GOT3 (cell line): Measurements from ENCODE around the gene KIF5A.
"Not testable (repeated sequence)": the region's sequence is repeated elsewhere in the genome, so short reads cannot be mapped to it uniquely, and the experiment has no call there.

Experiments
- DNase-seq: peaks from one replicate; lab custom pipeline; 2025; ENCODE audit warnings: mixed read lengths; lab: John Stamatoyannopoulos, UW

The KIF5A gene

DNA sequence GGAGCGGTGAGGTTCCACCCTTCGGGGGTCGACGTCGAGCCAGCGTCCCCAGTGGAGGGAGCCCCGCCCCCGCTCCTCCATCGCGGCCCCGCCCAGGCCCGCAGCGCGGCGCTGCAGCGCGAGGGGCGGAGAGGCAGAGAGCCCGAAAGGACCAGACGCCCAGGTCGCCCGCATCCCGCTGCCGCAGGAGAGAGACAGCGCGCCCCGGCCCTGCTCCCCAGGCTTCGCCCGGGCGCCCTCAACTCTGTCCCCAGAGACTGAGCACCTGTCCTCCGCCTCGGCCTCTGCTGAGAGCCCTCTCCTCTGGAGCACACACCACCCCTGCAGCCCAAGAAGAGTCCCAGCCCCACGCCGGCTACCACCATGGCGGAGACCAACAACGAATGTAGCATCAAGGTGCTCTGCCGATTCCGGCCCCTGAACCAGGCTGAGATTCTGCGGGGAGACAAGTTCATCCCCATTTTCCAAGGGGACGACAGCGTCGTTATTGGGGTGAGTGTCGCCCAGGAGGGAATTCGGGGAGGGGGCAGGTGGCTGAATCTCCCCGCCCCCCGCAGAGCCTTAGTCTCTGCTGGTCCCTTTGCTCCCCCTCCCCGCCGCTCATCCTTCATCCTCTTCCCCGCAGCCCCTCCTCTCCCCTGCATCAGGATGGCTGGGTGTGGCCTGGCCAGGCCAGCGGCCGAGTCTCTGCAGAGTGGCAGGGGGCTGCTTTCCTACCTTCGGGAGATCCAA, at the start of gene KIF5A:
TSS of gene KIF5A (plus strand) at position 136 of the 732 bp plus-strand sequence. CDS start at position 364, 228 bp downstream.
- no peak for DNase-seq

DNA sequence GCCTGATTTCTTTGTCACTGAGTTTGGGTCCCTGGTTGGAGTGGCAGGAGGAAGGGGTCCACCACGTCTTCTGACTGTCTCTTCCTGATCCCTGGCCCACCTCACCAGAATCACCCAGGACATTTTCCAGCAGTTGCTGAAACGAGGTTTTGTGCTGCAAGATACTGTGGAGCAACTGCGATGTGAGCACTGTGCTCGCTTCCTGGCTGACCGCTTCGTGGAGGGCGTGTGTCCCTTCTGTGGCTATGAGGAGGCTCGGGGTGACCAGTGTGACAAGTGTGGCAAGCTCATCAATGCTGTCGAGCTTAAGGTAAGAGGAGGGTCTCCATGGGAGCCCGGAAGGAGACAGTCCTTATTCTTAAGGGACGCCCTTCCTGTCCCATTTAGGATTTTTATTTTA, 49.6 kb upstream of the KIF5A start:
- DNase-seq = no peak

DNA sequence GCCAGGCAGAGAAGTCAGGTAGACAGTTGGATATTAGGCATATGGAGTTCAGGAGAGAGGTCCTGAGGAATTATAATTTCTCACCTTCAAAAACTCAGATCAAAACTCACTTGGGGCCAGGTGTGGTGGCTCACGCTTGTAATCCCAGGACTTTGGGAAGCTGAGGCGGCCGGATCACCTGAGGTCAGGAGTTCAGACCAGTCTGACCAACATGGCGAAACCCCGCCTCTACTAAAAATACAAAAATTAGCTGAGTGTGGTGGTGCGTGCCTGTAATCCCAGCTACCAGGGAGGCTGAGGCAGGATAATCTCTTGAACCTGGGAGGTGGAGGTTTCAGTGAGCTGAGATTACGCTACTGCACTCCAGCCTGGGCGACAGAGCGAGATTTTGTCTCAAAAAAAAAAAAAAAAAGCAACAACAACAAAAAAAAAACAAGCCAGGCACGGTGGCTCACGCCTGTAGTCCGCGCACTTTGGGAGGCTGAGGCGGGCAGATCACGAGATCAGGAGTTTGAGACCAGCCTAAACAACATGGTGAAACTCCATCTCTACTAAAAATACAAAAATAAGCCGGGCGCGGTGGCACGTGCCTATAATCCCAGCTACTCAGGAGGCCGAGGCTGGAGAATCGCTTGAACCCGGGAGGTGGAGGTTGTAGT, 47.4 kb upstream of the KIF5A start:
- not testable (repeated sequence) for DNase-seq

DNA sequence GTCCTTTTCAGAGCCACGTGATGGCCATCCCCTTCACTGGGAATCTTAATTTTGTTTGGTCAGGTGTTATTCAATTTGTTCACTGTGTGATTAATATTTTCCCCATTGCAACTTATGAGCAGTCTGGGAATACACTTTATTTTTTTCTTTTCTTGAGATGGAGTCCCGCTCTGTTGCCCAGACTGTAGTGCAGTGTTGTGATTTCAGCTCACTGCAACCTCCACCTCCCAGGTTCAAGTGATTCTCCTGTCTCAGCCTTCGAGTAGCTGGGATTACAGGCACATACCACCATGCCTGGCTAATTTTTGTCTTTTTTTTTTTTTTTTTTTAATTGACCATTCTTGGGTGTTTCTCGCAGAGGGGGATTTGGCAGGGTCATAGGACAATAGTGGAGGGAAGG, 43.3 kb upstream of the KIF5A start:
- DNase-seq = not testable (repeated sequence)

DNA sequence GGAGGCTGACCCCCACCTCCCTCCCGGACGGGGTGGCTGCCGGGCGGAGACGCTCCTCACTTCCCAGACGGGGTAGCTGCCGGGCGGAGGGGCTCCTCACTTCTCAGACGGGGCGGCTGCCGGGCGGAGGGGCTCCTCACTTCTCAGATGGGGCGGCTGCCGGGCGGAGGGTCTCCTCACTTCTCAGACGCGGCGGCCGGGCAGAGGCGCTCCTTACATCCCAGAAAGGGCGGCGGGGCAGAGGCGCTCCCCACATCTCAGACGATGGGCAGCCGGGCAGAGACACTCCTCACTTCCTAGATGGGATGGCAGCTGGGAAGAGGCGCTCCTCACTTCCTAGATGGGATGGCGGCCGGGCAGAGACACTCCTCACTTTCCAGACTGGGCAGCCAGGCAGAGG, 42.0 kb upstream of the KIF5A start:
- DNase-seq = not testable (repeated sequence)

DNA sequence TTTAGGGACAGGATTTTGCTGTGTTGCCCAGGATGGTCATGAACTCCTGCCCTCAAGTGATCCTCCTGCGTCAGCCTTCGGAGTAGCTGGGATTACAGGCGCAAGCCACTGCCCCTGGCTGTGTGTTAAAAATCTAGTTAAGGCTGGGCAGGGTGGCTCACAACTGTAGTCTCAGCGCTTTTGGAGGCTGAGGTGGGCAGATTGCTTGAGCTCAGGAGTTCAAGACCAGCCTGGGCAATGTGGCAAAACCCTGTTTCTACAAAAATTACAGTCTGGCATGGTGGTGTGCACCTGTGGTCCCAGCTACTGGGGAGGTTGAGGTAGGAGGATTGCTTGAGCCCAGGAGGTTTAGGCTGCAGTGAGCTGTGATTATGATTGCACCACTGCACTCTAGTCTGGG, 38.7 kb upstream of the KIF5A start:
- DNase-seq = no peak

DNA sequence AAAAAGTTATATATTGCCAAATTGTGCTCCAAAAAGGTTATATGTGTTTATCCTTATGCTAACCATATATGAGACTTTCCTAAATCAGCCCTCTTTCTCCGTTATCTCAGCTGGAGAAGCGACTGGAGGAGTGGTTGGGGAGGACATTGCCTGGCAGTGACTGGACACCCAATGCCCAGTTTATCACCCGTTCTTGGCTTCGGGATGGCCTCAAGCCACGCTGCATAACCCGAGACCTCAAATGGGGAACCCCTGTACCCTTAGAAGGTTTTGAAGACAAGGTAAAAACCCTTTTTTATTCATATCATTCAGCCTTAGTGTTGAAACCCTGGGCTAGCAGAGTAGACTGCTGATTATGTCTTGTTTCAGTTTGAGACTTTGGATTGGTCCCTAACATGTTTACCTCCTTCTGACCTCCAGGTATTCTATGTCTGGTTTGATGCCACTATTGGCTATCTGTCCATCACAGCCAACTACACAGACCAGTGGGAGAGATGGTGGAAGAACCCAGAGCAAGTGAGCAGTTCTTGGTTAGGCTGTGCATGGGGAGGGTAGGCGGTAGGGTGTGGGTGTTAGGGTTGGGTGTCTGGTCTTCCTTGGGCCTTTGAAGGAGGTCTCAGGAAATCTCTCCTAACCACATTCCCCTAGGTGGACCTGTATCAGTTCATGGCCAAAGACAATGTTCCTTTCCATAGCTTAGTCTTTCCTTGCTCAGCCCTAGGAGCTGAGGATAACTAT, 38.1 kb upstream of the KIF5A start:
- DNase-seq = no peak

DNA sequence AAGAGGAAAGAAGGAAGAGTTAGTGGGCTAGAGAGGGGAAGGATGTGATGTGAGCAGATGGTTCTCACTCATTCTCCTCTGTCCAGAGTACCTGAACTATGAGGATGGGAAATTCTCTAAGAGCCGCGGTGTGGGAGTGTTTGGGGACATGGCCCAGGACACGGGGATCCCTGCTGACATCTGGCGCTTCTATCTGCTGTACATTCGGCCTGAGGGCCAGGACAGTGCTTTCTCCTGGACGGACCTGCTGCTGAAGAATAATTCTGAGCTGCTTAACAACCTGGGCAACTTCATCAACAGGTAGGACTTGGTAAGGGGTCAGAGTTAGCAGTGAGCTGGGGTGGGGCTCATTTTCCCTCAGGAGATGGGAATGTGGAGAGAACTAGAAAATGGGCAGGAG, 37.2 kb upstream of the KIF5A start:
- no peak for DNase-seq

DNA sequence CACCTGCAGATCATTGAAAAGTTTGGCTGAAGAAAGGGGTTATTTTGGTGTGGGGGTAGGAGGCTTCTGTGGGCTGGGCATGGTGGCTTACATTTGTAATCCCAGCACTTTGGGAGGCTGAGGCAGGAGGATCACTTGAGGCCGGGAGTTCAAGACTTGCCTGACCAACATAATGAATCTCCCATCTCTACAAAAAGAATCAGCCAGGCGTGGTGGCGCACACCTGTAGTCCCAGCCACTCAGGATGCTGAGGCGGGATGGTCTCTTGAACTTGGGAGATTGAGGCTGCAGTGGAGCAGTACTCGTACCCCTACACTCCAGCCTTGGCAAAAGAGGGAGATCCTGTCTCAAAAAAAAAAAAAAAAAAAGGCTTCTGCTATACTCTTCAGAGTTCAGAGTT, 36.6 kb upstream of the KIF5A start:
- DNase-seq = no peak

DNA sequence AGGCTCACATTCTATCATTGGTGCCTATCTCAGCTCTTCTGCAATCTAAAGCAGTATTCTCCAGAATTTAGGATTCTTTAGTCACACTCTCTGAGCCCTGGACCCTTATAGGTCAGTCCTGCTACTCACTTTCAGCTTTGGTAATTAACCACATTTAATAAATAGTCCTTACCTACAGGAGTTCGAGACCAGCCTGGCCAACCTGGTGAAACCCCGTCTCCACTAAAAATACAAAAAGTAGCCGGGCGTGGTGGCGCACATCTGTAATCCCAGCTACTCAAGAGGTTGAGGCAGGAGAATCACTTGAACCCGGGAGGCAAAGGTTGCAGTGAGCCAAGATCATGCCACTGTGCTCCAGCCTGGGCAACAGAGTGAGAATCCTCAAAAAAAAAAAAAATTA, 36.2 kb upstream of the KIF5A start:
- not testable (repeated sequence) for DNase-seq

DNA sequence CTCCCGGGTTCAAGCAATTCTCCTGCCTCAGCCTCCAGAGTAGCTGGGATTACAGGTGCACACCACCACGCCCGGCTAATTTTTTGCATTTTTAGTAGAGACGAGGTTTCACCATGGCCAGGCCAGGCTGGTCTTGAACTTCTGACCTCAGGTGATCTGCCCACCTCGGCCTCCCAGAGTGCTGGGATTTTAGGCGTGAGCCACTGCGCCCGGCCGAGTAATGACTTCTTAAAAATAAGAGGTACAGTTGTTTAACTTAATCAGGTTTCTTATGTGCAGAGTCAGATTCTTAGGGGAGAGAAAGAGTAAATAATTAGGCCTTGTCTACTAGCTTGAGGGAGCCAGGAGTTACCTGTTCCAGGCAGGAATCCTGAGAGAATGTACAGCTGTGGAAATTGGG, 35.6 kb upstream of the KIF5A start:
- not testable (repeated sequence) for DNase-seq

DNA sequence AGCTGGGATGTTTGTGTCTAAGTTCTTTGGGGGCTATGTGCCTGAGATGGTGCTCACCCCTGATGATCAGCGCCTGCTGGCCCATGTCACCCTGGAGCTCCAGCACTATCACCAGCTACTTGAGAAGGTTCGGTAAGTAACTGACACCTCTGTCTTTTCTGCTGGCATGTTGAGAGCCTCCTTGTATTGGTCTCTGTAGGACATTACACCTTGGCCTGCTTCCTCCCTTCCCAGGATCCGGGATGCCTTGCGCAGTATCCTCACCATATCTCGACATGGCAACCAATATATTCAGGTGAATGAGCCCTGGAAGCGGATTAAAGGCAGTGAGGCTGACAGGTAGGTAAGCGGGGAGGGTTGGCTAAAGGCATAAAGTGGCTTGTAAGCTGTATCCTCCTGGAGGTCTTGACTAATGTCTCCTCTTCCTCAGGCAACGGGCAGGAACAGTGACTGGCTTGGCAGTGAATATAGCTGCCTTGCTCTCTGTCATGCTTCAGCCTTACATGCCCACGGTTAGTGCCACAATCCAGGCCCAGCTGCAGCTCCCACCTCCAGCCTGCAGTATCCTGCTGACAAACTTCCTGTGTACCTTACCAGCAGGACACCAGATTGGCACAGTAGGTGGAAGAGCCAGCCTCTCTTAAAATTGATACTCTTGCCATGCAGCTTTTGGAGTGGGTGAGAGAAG, 35.0 kb upstream of the KIF5A start:
- DNase-seq = no peak

DNA sequence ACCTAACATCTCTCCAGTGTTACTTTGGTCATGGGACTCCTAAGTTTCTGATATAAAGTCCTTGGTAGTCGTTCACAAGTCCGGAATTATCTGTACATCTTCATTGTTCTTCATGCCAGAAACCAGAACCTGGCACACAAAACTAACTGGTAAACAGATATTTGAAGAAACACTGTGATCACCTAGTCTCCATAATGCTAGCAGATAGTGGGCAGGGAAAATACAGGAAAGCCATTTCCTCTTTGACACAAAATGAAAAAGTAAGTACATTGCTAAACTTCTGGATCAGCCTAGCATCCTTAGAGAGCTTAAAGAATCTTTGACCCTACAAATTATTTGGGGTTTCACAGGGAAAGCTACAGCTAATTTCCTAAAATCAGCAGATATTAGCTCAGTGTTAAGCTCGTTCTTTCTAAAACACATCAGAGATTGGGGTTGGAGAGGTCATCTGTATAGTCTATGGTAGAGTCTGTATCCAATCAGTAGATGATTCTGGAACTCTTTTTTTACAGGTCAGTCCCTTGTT, 34.4 kb upstream of the KIF5A start:
- no peak for DNase-seq

DNA sequence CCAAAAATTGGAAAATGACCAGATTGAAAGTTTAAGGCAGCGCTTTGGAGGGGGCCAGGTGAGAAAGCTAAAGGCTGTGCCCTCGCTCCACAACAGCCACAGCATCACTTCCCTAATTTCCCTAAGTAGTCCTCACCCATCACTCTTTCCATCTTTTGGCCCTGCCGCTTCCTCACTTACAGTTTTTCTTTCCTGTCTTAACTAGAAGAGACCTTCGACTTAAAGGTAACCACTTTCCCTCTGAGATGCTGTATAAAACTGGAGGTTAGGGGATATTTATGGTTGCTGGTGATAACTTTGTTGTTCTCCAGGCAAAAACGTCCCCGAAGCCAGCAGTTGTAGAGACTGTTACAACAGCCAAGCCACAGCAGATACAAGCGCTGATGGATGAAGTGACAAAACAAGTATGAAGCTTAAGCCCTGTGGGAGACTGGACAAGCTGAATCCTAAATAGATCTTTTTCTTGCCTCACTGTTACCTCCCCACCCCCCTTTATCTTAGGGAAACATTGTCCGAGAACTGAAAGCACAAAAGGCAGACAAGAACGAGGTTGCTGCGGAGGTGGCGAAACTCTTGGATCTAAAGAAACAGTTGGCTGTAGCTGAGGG, 33.8 kb upstream of the KIF5A start:
- no peak for DNase-seq

DNA sequence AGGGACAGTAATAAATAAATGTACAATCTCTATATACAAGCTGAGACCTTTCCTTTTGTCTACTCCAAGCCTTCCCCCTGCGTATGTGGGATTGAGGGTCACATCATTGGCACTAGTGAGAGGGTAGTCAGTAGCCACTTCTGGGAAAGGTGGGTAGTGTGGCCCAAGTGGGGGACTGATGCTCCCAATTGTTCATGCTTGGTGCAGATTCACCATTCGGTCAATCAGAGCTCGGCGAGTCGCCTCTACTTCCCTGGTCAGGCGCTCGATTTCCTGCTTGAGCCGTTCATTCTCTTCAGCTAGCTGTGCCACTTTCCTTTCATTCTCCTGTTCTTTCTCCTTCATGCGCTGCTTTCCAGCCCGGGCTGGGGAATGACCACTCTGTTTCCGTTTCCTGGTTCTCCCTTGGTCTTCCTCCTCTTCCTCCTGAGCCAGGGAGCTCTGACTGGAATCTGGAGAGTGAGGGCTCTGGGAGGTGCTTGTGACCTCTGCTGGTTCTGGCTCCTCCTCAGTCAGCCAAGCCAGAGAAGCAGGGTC, 33.2 kb upstream of the KIF5A start:
- DNase-seq = no peak

DNA sequence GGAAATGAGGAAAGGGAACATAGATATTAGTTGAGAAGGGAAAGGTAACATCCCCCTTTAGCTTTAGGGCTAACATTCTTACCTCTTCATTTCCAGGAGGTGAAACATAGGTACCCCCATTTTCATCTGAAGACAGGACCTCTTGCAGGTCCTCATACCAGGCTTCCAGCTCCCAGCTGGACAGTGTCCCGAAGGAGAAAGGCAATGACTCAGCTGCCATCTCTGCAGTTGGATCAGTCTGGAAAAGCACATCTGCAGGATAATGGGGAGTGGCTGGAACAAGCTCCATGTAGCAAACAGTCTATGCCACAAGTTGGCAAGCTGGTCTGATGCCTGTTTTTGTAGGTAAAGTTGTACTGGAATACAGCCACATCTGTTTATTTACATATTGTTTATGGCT, 32.7 kb upstream of the KIF5A start:
- peak; percentile 67 for DNase-seq

DNA sequence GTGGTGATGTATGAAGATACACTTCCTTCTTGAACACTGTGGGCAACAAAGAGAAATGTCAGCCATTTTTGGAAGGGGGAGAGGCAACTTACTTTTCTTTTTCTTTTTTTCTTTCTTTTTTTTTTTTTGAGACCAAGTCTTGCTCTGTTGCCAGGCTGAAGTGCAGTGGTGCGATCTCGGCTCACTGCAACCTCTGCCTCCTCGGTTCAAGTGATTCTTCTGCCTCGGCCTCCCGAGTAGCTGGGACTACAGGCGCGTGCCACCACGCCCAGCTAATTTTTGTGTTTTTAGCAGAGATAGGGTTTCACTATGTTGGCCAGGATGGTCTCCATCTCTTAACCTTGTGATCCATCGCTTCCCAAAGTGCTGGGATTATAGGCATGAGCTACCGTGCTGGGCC, 32.1 kb upstream of the KIF5A start:
- DNase-seq = not testable (repeated sequence)

DNA sequence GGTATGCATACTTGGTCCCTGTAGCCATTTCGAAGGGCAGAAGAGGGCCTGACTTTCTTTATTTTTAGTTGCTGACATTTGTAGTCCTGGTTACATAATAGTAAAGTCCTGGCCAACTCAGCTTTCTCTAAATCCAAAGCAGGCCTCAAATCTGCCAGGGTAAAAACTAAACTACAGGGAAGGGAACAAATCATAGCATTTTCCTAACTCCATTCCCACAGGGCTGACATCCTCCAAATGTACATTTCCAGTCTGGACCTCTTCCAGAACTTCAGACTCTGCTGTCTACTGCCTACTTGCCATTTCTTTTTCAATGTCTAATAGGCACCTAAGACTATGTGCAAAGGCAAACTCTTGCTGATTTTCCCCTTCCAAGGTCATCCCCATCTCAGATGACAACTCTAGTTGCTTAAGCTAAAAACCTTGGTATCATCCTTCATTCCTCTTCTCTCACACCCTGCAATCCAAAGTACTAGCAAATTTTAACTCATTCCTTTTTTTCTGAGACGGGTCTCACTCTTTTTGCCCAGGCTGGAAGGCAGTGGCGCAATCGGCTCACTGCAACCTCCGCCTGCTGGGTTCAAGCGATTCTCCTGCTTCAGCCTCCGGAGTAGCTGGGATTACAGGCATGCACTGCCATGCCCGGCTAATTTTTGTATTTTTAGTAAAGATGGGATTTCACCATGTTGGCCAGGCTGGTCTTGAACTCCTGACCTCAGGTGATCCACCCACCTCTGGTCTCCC, 31.5 kb upstream of the KIF5A start:
- no peak for DNase-seq

DNA sequence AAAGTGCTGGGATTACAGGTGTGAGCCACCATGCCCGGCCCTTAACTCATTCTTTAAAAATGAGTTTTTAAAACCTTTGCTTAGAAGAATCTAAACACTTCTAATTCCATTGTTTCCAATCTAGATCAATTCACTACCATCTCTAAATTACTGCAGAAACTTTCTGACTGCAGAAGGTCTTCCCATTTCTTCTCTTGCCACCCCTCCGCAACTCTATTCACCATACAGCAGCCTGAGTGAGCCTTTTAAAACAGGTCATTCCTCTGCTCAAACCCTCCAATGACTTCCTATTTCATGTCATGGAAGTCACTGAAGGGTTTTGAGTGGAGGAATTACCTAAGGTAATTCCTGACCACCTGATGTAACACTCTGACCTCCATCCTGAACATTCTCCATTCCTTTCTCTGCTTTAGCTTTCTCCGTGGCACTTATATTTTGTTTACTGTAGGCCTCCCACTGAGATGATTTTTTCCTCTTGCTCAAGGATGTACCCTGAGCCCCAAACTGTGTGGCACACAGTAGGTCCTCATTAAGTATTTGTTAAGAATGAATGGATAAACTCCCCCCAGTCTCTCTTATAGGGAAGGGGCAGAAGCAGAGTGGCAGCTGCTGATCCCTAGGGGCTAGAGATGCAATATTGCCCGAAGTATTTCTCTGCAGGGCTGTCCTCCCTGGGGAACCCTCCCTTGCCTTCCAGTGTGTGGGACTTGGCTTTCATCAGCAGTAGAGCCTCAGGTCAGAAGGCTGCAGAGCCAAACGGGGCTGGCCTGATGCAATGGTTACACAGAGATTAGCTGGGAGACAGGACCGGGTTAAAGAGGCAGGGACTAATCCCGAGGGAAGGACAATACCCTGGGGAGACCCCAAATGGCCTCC, 30.7 kb upstream of the KIF5A start:
- peak; percentile 98 for DNase-seq

DNA sequence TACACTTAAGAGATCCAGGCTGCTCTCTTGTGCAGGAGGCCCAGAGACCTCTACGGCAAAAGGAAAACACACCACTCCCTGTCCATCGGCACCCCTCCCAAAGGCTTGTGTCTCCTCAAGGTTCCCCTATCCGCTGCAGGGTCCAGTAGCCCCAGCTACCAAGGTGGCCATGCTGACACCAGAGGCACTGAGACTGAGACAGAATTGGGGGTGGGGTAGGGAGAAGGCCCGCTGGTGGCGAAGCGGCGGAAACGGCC, 30.1 kb upstream of the KIF5A start:
- DNase-seq = no peak
